ENCODE results near the gene RAPGEF6.

DNA sequence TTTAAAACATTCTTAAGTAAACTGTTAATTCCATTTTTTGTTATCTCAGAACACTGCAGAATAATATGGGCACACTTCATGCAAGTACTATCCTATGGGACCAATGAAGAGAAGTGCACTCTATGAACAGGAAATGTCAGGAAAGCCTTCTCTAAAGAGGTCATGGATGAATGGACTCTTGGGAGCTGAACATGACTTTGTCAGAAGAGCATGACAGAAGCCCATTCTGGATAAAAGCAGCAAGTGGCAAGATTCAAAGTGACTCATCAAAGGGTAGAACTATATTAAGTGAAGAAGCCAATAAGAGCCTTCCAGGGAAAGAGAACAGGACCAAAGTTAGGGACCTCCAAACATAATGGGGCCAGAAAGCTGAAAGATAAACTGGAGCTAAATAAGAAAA is 94.0 kb downstream of the RAPGEF6 start:
- TF ChIP-seq CTCF (IDR thresholded peaks at IDR 0.05), result no peak
- TF ChIP-seq ZFX (IDR thresholded peaks at IDR 0.05; ENCODE audit: borderline replicate concordance), result no peak
